HG03520 (cell line): ENCODE data around the gene GRM1.
"Not testable (repeated sequence)": the region's sequence is repeated elsewhere in the genome, so short reads cannot be mapped to it uniquely, and the experiment has no call there.

ENCODE experiments used
- ATAC-seq: cut with Tn5 transposase; IDR thresholded peaks from one replicate; pipeline ENCODE4 v1.9.1; 2021; ENCODE audit warnings: mild to moderate bottlenecking, moderate library complexity; ENCODE audit not compliant: unreplicated experiment

The GRM1 gene

GRCh38 chr6:146267447-146267846 is 238.6 kb downstream of the GRM1 start:
- no peak for ATAC-seq

- no peak for ATAC-seq
Measured at GRCh38 chr6:146267946-146268345, 239.1 kb downstream of the GRM1 start.

GRCh38 chr6:146269482-146269881 is 240.6 kb downstream of the GRM1 start:
- ATAC-seq, result no peak

GRCh38 chr6:146271163-146271562 is 242.3 kb downstream of the GRM1 start:
- ATAC-seq, result not testable (repeated sequence)

- no peak for ATAC-seq
Measured at GRCh38 chr6:146273490-146273889, 244.6 kb downstream of the GRM1 start.

GRCh38 chr6:146277142-146277541 is 248.3 kb downstream of the GRM1 start:
- ATAC-seq, result no peak

GRCh38 chr6:146281651-146282362 is 252.9 kb downstream of the GRM1 start:
- ATAC-seq, result no peak

- no peak for ATAC-seq
Measured at GRCh38 chr6:146282837-146283236, 254.0 kb downstream of the GRM1 start.

GRCh38 chr6:146284311-146284710 is 255.4 kb downstream of the GRM1 start:
- no peak for ATAC-seq

GRCh38 chr6:146286961-146287360 is 258.1 kb downstream of the GRM1 start:
- no peak for ATAC-seq

- no peak for ATAC-seq
Measured at GRCh38 chr6:146287691-146288369, 259.0 kb downstream of the GRM1 start.

GRCh38 chr6:146289816-146290588 is 261.1 kb downstream of the GRM1 start:
- ATAC-seq, result no peak

- ATAC-seq, result no peak
Measured at GRCh38 chr6:146290589-146290901, 261.7 kb downstream of the GRM1 start.

GRCh38 chr6:146292506-146292905 is 263.6 kb downstream of the GRM1 start:
- no peak for ATAC-seq

- no peak for ATAC-seq
Measured at GRCh38 chr6:146295695-146296094, 266.8 kb downstream of the GRM1 start.

GRCh38 chr6:146297815-146298214 is 269.0 kb downstream of the GRM1 start:
- no peak for ATAC-seq

- no peak for ATAC-seq
Measured at GRCh38 chr6:146300521-146300920, 271.7 kb downstream of the GRM1 start.

- ATAC-seq, result no peak
Measured at GRCh38 chr6:146301764-146302163, 272.9 kb downstream of the GRM1 start.

GRCh38 chr6:146302994-146303393 is 274.1 kb downstream of the GRM1 start:
- ATAC-seq, result no peak

GRCh38 chr6:146304181-146304580 is 275.3 kb downstream of the GRM1 start:
- no peak for ATAC-seq

GRCh38 chr6:146305092-146305491 is 276.2 kb downstream of the GRM1 start:
- no peak for ATAC-seq

- no peak for ATAC-seq
Measured at GRCh38 chr6:146305951-146306350, 277.1 kb downstream of the GRM1 start.
